CD14-positive monocyte (primary cell): ENCODE results near the gene SBF1. TPM values are rescaled to one million over a fixed set of nuclear protein-coding genes. Genes with fewer than 3 reads are reported as not detected.

ENCODE experiments used
- DNase-seq, 3 donors: peaks; one replicate each; pipeline ENCODE4 v3.0.0-alpha.2; 2011 to 2022
- H2AFZ ChIP-seq: 2 replicates; pipeline ENCODE4 v1.6.0; 2012; ENCODE audit warnings: mild to moderate bottlenecking, low read depth, low read length, inconsistent platforms; ENCODE audit not compliant: insufficient read depth, poor library complexity, severe bottlenecking
- H3K27ac ChIP-seq, 2 donors: 1 replicate in 1 of 2; 2 replicates in 1 of 2; pipeline ENCODE4 v1.5.1; 2012 to 2013; ENCODE audit warnings: low read length in 2 of 2, control low read depth in 1 of 2, inconsistent platforms in 1 of 2, low read depth in 1 of 2, mild to moderate bottlenecking in 1 of 2
- H3K27me3 ChIP-seq, 2 donors: one replicate each; pipeline versions ENCODE4 v1.6.0 to v1.6.1; 2011 to 2013; ENCODE audit warnings: low read length in 2 of 2; ENCODE audit not compliant: control insufficient read depth in 2 of 2, insufficient read depth in 2 of 2
- H3K36me3 ChIP-seq, 2 donors: replicated peaks in 1 of 2; 1 replicate in 1 of 2; 2 replicates in 1 of 2; pipeline versions ENCODE4 v1.5.1 to v1.6.1; 2012 to 2013; ENCODE audit warnings: low read length in 2 of 2, control low read depth in 1 of 2, inconsistent platforms in 1 of 2, mild to moderate bottlenecking in 1 of 2; ENCODE audit not compliant: insufficient read depth in 2 of 2, control insufficient read depth in 1 of 2
- H3K4me1 ChIP-seq, 2 donors: 1 replicate in 1 of 2; 2 replicates in 1 of 2; pipeline versions ENCODE4 v1.5.1 to v1.6.1; 2012 to 2013; ENCODE audit warnings: low read length in 2 of 2, control low read depth in 1 of 2, inconsistent platforms in 1 of 2, mild to moderate bottlenecking in 1 of 2, moderate library complexity in 1 of 2; ENCODE audit not compliant: insufficient read depth in 2 of 2, control insufficient read depth in 1 of 2
- H3K4me2 ChIP-seq: replicated peaks from 2 replicates; pipeline ENCODE3; 2012; ENCODE audit warnings: low read length, moderate library complexity, mild to moderate bottlenecking; ENCODE audit not compliant: poor library complexity, severe bottlenecking; ENCODE audit errors: extremely low read depth
- H3K4me3 ChIP-seq, 3 experiments: fragments of 200-600 bp in 1 of 3; sonication (generic) in 1 of 3; replicated peaks in 1 of 3; 1 replicate in 2 of 3; 2 replicates in 1 of 3; pipeline ENCODE4 v1.5.1; 2011 to 2013; ENCODE audit warnings: low read length in 3 of 3, mild to moderate bottlenecking in 3 of 3, control low read depth in 2 of 3, low read depth in 2 of 3, inconsistent platforms in 1 of 3, moderate library complexity in 1 of 3
- H3K79me2 ChIP-seq: 2 replicates; pipeline ENCODE4 v1.6.0; 2012; ENCODE audit warnings: mild to moderate bottlenecking, control low read depth, inconsistent platforms, low read length, moderate library complexity; ENCODE audit not compliant: insufficient read depth
- H3K9ac ChIP-seq: 2 replicates; pipeline ENCODE4 v1.6.0; 2017; ENCODE audit warnings: low read length, mild to moderate bottlenecking; ENCODE audit not compliant: insufficient read depth, poor library complexity, severe bottlenecking
- H3K9me3 ChIP-seq, 2 donors: replicated peaks in 1 of 2; 1 replicate in 1 of 2; 2 replicates in 1 of 2; pipeline versions ENCODE4 v1.5.1 to v1.6.1; 2012 to 2013; ENCODE audit warnings: low read length in 2 of 2, control low read depth in 1 of 2; ENCODE audit not compliant: control insufficient read depth in 1 of 2, insufficient read depth in 1 of 2
- H4K20me1 ChIP-seq: 2 replicates; pipeline ENCODE4 v1.6.0; 2012; ENCODE audit warnings: mild to moderate bottlenecking, low read length, control low read depth, moderate library complexity; ENCODE audit not compliant: insufficient read depth
- H3K27ac Mint-ChIP-seq, 7 donors: one replicate each; pipeline ENCODE4 v1.8.0; 2020; ENCODE audit warnings: mild to moderate bottlenecking in 7 of 7, mixed read lengths in 7 of 7, moderate library complexity in 6 of 7, inconsistent platforms in 2 of 7
- H3K27me3 Mint-ChIP-seq, 3 donors: one replicate each; pipeline ENCODE4 v1.8.0; 2021 to 2022; ENCODE audit warnings: low read depth in 3 of 3, mild to moderate bottlenecking in 3 of 3, mixed read lengths in 3 of 3, moderate library complexity in 3 of 3, inconsistent platforms in 1 of 3
- H3K36me3 Mint-ChIP-seq, 2 donors: one replicate each; pipeline ENCODE4 v1.8.0; 2020; ENCODE audit warnings: mixed read lengths in 2 of 2, inconsistent platforms in 1 of 2, mild to moderate bottlenecking in 1 of 2
- H3K4me1 Mint-ChIP-seq: one replicate; pipeline ENCODE4 v1.8.0; 2020; ENCODE audit warnings: mild to moderate bottlenecking, mixed read lengths
- H3K4me3 Mint-ChIP-seq, 2 donors: one replicate each; pipeline ENCODE4 v1.8.0; 2020; ENCODE audit warnings: mild to moderate bottlenecking in 2 of 2, mixed read lengths in 2 of 2, moderate library complexity in 1 of 2
- H3K9me3 Mint-ChIP-seq, 7 donors: one replicate each; pipeline ENCODE4 v1.8.0; 2020 to 2022; ENCODE audit warnings: mixed read lengths in 7 of 7, mild to moderate bottlenecking in 6 of 7, moderate library complexity in 6 of 7, inconsistent platforms in 2 of 7
- WGBS: methylation state at CpG from one replicate; pipeline ENCODE4 v1.1.5; 2013; ENCODE audit warnings: missing lambda C conversion rate; ENCODE audit not compliant: insufficient coverage; 5-methylcytosine and 5-hydroxymethylcytosine counted together
- intact Hi-C, 2 donors: fragments of 100-400 bp; cut with micrococcal nuclease; formaldehyde crosslinking; loops; one replicate each; pipeline versions ENCODE4 v1.15.0 to v1.15.1; 2023
- polyA plus RNA-seq, 3 donors: library from polyadenylated mRNA; depleted of rRNA in 1 of 3; unstranded in 2 of 3; stranded (reverse) in 1 of 3; fragments of 300-500 nt in 2 of 3; fragments of >200 nt in 1 of 3; fragmentation: Illumina TruSeq in 2 of 3; gene quantifications; 1 replicate in 2 of 3; 2 replicates in 1 of 3; pipeline ENCODE4 v1.2.3, GENCODE V29; 2012 to 2021
- TF ChIP-seq, protein P1 (sequence below): fragments of 200-600 bp; IDR thresholded peaks from one replicate; pipeline ENCODE4 v1.8.0; 2022; ENCODE audit warnings: antibody characterized with exemption, mild to moderate bottlenecking

Gene SBF1
- polyA plus RNA-seq, 3 donors = 4.0 to 45.9 (median 6.2) TPM

DNA sequence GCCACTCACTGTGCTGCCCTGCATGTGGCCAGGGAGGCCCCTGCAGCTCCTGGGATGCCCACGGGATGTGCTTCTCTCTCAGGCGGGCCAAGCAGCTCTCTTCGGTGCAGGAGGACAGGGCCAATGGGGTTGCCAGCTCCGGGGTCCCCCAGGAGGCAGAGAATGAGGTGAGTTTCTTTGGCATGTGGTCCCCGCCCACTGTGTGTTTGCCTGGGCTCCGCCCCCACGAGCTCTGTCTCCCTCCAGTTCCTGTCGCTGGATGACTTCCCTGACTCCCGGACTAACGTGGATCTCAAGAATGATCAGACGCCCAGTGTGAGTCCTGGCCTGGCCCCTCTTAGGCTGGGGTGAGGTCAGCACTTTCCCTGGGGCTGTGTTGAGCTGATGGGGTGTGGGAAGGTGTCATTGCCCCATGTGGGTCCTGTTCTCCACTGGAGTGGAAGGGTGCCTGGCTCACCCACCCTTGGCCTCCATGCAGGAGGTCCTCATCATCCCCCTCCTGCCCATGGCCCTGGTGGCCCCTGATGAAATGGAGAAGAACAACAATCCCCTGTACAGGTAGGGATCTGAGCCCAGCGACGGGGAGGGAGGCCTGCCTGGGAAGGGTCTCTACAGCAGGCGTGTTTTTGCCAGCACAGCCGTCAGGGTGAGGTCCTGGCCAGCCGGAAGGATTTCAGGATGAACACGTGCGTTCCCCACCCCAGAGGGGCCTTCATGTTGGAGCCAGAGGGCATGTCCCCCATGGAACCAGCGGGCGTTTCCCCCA lies 42.8 kb upstream of the SBF1 start:
- WGBS = 92% methylated on average over 20 of the region's 20 CpGs
- Histone ChIP-seq H3K4me1 (no peaks in the 10 kb centered on the region), H2AFZ (no peak overlapping the region), H3K79me2 (peaks cover 44% of the 10 kb centered on the region), H4K20me1 (peaks cover 22% of the 10 kb centered on the region), H3K27me3 (no peaks in the 10 kb centered on the region), H3K36me3 (peaks cover 41 to 66% of the 10 kb centered on the region in 2 donors), H3K9me3 (no peaks in the 10 kb centered on the region), H3K9ac (no peak overlapping the region), H3K4me2 (no peak overlapping the region), H3K27ac (no peak overlapping the region), H3K4me3 (no peak overlapping the region)
- Mint-ChIP-seq H3K27ac (peak overlapping the region in 2 of 7 donors; percentile 33 to 35), H3K27me3 (peaks cover 0 to 2% (median 0%) of the 10 kb centered on the region in 3 donors), H3K9me3 (peaks cover 0 to 1% (median 0%) of the 10 kb centered on the region in 7 donors), H3K36me3 (peaks cover 21 to 63% of the 10 kb centered on the region in 2 donors), H3K4me1 (no peaks in the 10 kb centered on the region), H3K4me3 (no peak overlapping the region)
- TF ChIP-seq, protein P1, sequence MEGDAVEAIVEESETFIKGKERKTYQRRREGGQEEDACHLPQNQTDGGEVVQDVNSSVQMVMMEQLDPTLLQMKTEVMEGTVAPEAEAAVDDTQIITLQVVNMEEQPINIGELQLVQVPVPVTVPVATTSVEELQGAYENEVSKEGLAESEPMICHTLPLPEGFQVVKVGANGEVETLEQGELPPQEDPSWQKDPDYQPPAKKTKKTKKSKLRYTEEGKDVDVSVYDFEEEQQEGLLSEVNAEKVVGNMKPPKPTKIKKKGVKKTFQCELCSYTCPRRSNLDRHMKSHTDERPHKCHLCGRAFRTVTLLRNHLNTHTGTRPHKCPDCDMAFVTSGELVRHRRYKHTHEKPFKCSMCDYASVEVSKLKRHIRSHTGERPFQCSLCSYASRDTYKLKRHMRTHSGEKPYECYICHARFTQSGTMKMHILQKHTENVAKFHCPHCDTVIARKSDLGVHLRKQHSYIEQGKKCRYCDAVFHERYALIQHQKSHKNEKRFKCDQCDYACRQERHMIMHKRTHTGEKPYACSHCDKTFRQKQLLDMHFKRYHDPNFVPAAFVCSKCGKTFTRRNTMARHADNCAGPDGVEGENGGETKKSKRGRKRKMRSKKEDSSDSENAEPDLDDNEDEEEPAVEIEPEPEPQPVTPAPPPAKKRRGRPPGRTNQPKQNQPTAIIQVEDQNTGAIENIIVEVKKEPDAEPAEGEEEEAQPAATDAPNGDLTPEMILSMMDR = no peak
- intact Hi-C loops = no loop called here
- no peak for DNase-seq

DNA sequence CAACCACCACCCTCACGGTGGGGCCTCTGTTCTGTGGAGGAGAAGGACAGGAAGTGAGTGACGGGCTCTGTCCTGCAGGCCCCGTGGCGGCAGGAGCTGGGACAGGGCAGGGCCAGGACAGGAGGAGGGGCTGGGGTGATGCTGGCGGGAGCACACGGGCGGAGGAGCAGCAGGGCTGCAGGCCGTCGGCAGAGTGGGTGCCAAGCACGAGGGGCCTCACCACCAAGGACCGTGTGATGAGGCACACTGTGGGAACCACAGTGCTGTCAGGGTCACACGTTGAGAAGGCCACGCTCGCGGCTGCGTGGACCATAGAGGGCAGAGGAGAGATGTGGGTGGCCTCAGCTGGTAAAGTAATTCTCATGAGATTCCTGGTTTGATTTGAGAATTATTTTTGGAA lies 42.1 kb upstream of the SBF1 start:
- no peak for DNase-seq
- peaks cover 0 to 2% (median 0%) of the 10 kb centered on the region in 3 donors for H3K27me3 Mint-ChIP-seq

More for the DNA sequence above, 42.1 kb upstream of the SBF1 start:
- Histone ChIP-seq H2AFZ (no peak overlapping the region), H4K20me1 (peaks cover 14% of the 10 kb centered on the region), H3K9ac (no peak overlapping the region), H3K79me2 (peaks cover 52% of the 10 kb centered on the region), H3K4me1 (no peaks in the 10 kb centered on the region), H3K36me3 (peaks cover 37 to 58% of the 10 kb centered on the region in 2 donors), H3K4me3 (no peak overlapping the region), H3K27me3 (no peaks in the 10 kb centered on the region), H3K27ac (no peak overlapping the region), H3K4me2 (no peak overlapping the region), H3K9me3 (no peaks in the 10 kb centered on the region)
- Mint-ChIP-seq H3K4me3 (no peak overlapping the region), H3K36me3 (peaks cover 22 to 60% of the 10 kb centered on the region in 2 donors), H3K9me3 (peaks cover 0 to 1% (median 0%) of the 10 kb centered on the region in 7 donors), H3K4me1 (no peaks in the 10 kb centered on the region), H3K27ac (peak overlapping the region in 1 of 7 donors; percentile 76)
- intact Hi-C loops = no loop called here
- TF ChIP-seq, protein P1 = no peak
- WGBS = 97% methylated on average over 14 of the region's 16 CpGs
